HepG2 (cell line): ENCODE results near the gene PXMP4. TPM values are rescaled to one million over a fixed set of nuclear protein-coding genes. Genes with fewer than 3 reads are reported as not detected.

Source experiments
- CHD4 ChIP-seq: fragments of 200-600 bp; sonication (generic); IDR thresholded peaks from 2 replicates; pipeline ENCODE4 v1.7.0; 2017; ENCODE audit warnings: mild to moderate bottlenecking, low read length, borderline replicate concordance
- CREBL2 ChIP-seq: sonication (generic); formaldehyde crosslinking; IDR thresholded peaks from 2 replicates; pipeline ENCODE4 v1.8.1; 2023; ENCODE audit warnings: missing genetic modification reagents, mild to moderate bottlenecking, borderline replicate concordance
- E2F5 ChIP-seq: sonication (generic); formaldehyde crosslinking; conservative IDR thresholded peaks from 2 replicates; pipeline ENCODE4 v1.4.0; 2020; ENCODE audit warnings: missing genetic modification reagents
- ELF4 ChIP-seq: sonication (generic); formaldehyde crosslinking; IDR thresholded peaks from 2 replicates; pipeline ENCODE4 v1.5.0; 2020; ENCODE audit warnings: missing genetic modification reagents, mild to moderate bottlenecking, moderate library complexity, borderline replicate concordance
- GABPB1 ChIP-seq: IDR thresholded peaks from 2 replicates; pipeline ENCODE4 v1.6.1; 2016; ENCODE audit warnings: mild to moderate bottlenecking, missing genetic modification reagents, moderate library complexity, missing compliant biosample characterization
- GATA4 ChIP-seq: sonication (generic); IDR thresholded peaks from 2 replicates; pipeline ENCODE4 v1.6.1; 2016; ENCODE audit warnings: antibody characterized with exemption, low read depth, borderline replicate concordance
- GATAD1 ChIP-seq: IDR thresholded peaks from 2 replicates; pipeline ENCODE4 v1.6.1; 2016; ENCODE audit warnings: missing genetic modification reagents, missing compliant biosample characterization
- HNRNPH1 ChIP-seq: fragments of 200-400 bp; formaldehyde crosslinking; optimal IDR thresholded peaks from 2 replicates; pipeline ENCODE3; 2017; ENCODE audit warnings: mild to moderate bottlenecking, low read depth, low read length
- ISX ChIP-seq: sonication (generic); formaldehyde crosslinking; conservative IDR thresholded peaks from 2 replicates; pipeline ENCODE4 v1.5.0; 2020; ENCODE audit warnings: missing genetic modification reagents
- JUNB ChIP-seq: sonication (generic); formaldehyde crosslinking; IDR thresholded peaks from 2 replicates; pipeline ENCODE4 v1.8.0; 2022; ENCODE audit warnings: missing genetic modification reagents, mild to moderate bottlenecking, borderline replicate concordance
- KDM5A ChIP-seq: fragments of 200-600 bp; sonication (generic); IDR thresholded peaks from 2 replicates; pipeline ENCODE4 v1.7.0; 2018; ENCODE audit warnings: antibody characterized with exemption, mild to moderate bottlenecking, low read length, borderline replicate concordance
- MED8 ChIP-seq: sonication (generic); formaldehyde crosslinking; IDR thresholded peaks from 2 replicates; pipeline ENCODE4 v1.8.1; 2023; ENCODE audit warnings: mild to moderate bottlenecking, missing genetic modification reagents; ENCODE audit not compliant: insufficient replicate concordance
- MLX ChIP-seq: IDR thresholded peaks from 2 replicates; pipeline ENCODE4 v1.6.1; 2016
- MTERF4 ChIP-seq: sonication (generic); formaldehyde crosslinking; IDR thresholded peaks from 2 replicates; pipeline ENCODE4 v1.8.0; 2023; ENCODE audit warnings: mild to moderate bottlenecking, missing genetic modification reagents
- PBX2 ChIP-seq: IDR thresholded peaks from 2 replicates; pipeline ENCODE4 v1.6.1; 2016; ENCODE audit warnings: control low read depth
- POGK ChIP-seq: sonication (generic); formaldehyde crosslinking; conservative IDR thresholded peaks from 2 replicates; pipeline ENCODE4 v1.8.0; 2022; ENCODE audit warnings: mild to moderate bottlenecking, moderate library complexity, missing genetic modification reagents
- SAFB2 ChIP-seq: sonication (generic); formaldehyde crosslinking; IDR thresholded peaks from 2 replicates; pipeline ENCODE4 v1.5.1; 2020; ENCODE audit warnings: missing genetic modification reagents, low read depth, mild to moderate bottlenecking, borderline replicate concordance
- SOX5 ChIP-seq: IDR thresholded peaks from 2 replicates; pipeline ENCODE4 v1.6.1; 2016; ENCODE audit warnings: borderline replicate concordance
- ZNF580 ChIP-seq: IDR thresholded peaks from 2 replicates; pipeline ENCODE4 v1.6.1; 2016; ENCODE audit warnings: low read depth, borderline replicate concordance
- ZNF691 ChIP-seq: sonication (generic); formaldehyde crosslinking; IDR thresholded peaks from 2 replicates; pipeline ENCODE4 v1.4.0; 2020; ENCODE audit warnings: missing genetic modification reagents, low read depth, mild to moderate bottlenecking, borderline replicate concordance
- ZNF790 ChIP-seq: sonication (generic); formaldehyde crosslinking; IDR thresholded peaks from 2 replicates; pipeline ENCODE4 v1.8.0; 2022; ENCODE audit warnings: missing genetic modification reagents, mild to moderate bottlenecking, borderline replicate concordance
- ZSCAN21 ChIP-seq: sonication (generic); formaldehyde crosslinking; IDR thresholded peaks from 2 replicates; pipeline ENCODE4 v1.8.0; 2022; ENCODE audit warnings: mild to moderate bottlenecking, missing genetic modification reagents, moderate library complexity, borderline replicate concordance
- polyA plus RNA-seq, 8 experiments: library from polyadenylated mRNA; depleted of rRNA in 3 of 8; stranded (reverse) in 7 of 8; unstranded in 1 of 8; fragments of >200 nt; fragmentation: Illumina TruSeq in 4 of 8; extraction: Trizol in 4 of 8; gene quantifications; 2 replicates each; pipeline versions ENCODE4 v1.2.1 to v1.2.3, GENCODE V29; 2011 to 2016; ENCODE audit warnings: low read depth in 4 of 8, missing spikeins in 1 of 8, mixed read lengths in 1 of 8; ENCODE audit not compliant: insufficient read depth in 1 of 8
- total RNA-seq, 5 experiments: library from RNA; depleted of rRNA; stranded (reverse); fragments of >200 nt; fragmentation: Illumina TruSeq; extraction: Trizol; gene quantifications; 2 replicates each; pipeline ENCODE4 v1.2.3, GENCODE V29; 2016; ENCODE audit warnings: low read depth in 1 of 5

PXMP4 gene
- total and polyA plus RNA-seq, 2 of the 13 experiments (the other 11 are each of a cell fraction or from before 2014, with no cell fraction given): not detected

GRCh38 chr20:33653218-33653899 is 66.8 kb downstream of the PXMP4 start (continued):
- TF ChIP-seq ZSCAN21 (no peak), MTERF4 (no peak), CREBL2 (CRISPR knock-in tag) (peak; percentile 42; the same call in 1 of the 2 replicates), SOX5 (CRISPR knock-in tag) (peak; percentile 30; the same call in 1 of the 2 replicates), MLX (CRISPR knock-in tag) (no peak), E2F5 (CRISPR knock-in tag) (no peak), PBX2 (CRISPR knock-in tag) (no peak), ELF4 (CRISPR knock-in tag) (no peak), MED8 (no peak), ZNF691 (CRISPR knock-in tag) (no peak; the same call in 1 of the 2 replicates), ZNF790 (CRISPR knock-in tag) (no peak), ZNF580 (CRISPR knock-in tag) (peak; percentile 92), SAFB2 (CRISPR knock-in tag) (no peak; the same call in 1 of the 2 replicates), HNRNPH1 (peak; percentile 53), KDM5A (no peak), GABPB1 (CRISPR knock-in tag) (peak; percentile 30; the same call in 1 of the 2 replicates), ISX (CRISPR knock-in tag) (no peak), CHD4 (no peak), GATAD1 (no peak), GATA4 (no peak), POGK (CRISPR knock-in tag) (peak; percentile 72), JUNB (CRISPR knock-in tag) (no peak)
